HG02852 (cell line): ENCODE results near the gene GZF1.

Experiments
- ATAC-seq: cut with Tn5 transposase; IDR thresholded peaks from one replicate; pipeline ENCODE4 v1.9.1; 2021; ENCODE audit warnings: mild to moderate bottlenecking, moderate library complexity; ENCODE audit not compliant: unreplicated experiment

The GZF1 gene

DNA sequence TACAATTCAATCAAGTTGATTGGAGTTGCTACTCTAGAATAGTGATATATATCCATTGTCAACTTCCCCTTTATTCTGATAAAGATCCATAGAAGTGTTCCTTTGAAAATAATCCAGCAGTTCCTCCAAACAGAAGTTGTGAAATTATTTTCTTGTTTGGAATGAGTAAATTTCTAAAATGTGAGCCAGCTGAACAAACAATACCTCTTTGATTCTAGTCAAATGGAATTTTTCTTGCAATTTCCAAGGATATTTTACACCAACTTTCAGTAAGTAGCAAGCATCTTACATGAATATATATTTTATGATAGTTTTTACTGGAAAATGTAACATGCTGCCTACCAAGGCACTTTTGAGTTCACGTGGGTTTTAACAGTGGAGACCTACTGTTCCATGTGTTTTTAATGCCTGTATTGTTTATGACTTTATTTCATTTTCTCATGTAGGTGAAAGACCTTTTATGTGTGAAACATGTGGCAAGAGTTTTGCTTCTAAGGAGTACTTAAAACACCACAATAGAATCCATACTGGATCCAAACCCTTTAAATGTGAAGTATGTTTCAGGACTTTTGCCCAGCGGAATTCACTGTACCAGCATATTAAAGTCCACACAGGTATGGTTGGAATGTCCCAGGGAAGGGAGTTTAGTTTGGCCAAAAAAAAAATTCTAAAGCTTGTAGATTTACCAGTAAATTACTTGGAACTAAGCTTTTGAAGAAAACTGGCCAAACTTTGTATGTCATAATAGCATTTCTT lies 6.5 kb downstream of the GZF1 start:
- ATAC-seq, result no peak

DNA sequence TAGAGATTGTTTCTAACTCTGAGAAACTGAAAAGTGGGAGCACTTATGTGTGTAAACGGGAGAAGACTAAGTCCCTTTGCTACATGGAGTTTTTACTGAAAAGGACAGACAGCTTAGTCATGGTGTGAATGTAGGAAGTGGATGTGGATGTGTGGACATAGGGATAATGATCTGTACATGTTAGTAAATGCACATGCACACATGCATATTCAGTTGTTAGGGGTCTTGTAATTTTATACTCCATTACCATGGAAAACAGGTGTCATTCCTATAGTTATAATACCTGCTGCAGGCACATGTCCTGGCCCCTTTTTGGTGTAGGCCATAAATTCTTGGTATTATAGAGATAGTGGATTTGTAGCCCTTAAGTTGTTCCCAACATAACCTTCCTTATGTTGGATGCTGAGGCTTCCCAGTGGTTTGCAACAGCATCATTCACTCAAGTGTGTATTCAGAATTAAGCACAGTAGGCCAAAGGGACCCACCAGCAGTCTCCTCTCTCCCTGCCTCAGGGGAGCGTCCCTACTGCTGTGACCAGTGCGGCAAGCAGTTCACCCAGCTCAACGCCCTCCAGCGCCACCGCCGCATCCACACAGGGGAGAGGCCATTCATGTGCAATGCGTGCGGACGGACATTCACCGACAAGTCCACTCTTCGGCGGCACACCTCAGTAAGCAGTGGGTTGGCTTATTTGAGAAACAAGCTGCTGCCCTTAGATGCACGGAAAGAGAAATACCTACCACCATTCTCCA lies 7.3 kb downstream of the GZF1 start:
- ATAC-seq, result no peak

GRCh38 chr20:23370274-23370673 lies 8.3 kb downstream of the GZF1 start:
- no peak for ATAC-seq

GRCh38 chr20:23370873-23371272 lies 8.9 kb downstream of the GZF1 start:
- no peak for ATAC-seq

DNA sequence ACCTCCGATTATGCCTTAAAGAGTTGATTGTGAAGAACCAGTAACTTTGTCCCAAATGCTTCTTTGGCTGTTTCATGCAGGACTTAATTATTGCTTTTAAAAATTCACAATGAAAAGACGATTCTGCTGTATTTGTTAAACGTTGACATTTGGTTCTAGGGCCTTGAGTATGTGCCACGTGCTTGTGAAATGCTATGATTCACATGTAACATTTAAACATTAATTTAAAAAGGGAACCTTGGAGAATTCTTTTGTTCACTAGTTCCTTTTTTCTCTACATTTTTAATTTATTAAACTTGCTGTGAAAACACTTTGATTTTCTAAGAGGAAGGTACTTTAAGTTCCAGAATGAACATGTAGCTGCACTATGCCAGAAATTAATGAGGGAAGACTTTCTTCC lies 9.5 kb downstream of the GZF1 start:
- ATAC-seq, result no peak

GRCh38 chr20:23374441-23374840 lies 12.5 kb downstream of the GZF1 start:
- no peak for ATAC-seq

- ATAC-seq, result no peak
These were observed 13.8 kb downstream of the GZF1 start for GRCh38 chr20:23375827-23376226.

DNA sequence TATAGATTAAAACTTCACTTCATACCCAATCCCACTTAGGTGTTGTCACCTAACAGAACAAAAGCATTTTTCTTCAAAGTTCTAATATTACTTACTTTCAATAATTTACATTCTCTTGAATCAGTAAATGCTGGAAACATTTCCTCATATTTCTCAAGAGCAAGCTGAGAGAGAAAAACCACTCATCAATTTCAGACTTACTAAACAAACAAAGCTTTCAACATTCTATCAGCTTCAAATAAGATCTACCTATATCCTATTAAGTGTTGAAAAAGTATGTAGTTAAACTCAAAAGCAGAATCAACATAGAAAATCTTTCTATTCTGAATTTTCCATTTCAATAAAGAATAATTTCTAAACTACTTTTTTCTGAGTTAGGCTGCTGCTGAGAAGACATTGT lies 17.8 kb downstream of the GZF1 start:
- ATAC-seq, result no peak

DNA sequence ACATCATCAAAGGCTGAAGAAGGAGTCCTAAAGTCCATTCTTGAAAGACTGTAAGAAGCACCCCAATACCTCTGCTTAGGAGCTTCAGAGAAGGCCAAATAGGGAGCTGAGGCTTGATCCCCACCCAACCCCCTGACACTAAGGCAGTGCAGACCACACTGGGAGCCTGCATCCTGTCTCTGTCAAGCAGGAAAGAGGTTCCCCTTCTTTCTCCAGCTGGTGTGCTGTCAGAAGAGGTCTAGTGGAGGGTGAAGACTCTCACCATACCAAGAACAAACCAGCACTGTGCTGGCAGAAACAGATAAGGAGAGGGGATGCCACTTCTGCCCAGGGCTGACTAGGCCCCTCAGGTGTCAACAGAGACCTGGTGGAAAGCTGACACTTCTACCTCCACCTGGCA lies 19.9 kb downstream of the GZF1 start:
- no peak for ATAC-seq

- ATAC-seq, result no peak
These were observed 24.5 kb downstream of the GZF1 start for GRCh38 chr20:23386304-23387117.

GRCh38 chr20:23387118-23387443 lies 25.1 kb downstream of the GZF1 start:
- ATAC-seq, result no peak

DNA sequence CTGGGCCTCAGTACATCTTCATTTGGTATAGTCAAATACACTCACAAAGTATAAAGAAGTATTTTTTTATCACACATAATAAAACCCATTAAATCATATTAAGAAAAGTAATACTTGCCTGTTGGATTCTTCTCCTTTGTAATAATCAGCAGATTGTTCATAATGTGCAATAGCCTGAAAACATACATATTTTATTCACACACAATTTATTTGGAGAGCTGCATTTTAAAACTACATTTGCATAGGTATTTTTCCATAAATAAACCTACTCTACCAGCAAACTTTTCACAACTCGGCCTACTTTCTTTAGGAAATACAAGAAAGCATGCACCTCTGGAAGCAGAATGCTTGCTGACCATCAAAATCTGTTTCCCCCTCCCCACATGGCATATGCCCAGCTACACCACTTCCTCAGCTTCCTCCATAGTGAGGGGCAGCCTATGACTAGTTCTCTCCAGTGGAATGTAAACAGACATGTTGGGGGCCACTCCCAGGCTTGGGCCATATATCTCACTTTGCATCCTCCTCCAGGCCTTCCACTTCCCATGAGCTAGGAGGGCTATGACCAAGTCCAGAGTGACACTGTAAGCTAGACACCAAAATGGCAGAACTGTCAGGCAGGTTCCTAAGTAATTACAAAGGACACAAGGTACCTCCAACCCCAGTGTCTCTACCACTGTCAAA lies 28.3 kb downstream of the GZF1 start:
- no peak for ATAC-seq

DNA sequence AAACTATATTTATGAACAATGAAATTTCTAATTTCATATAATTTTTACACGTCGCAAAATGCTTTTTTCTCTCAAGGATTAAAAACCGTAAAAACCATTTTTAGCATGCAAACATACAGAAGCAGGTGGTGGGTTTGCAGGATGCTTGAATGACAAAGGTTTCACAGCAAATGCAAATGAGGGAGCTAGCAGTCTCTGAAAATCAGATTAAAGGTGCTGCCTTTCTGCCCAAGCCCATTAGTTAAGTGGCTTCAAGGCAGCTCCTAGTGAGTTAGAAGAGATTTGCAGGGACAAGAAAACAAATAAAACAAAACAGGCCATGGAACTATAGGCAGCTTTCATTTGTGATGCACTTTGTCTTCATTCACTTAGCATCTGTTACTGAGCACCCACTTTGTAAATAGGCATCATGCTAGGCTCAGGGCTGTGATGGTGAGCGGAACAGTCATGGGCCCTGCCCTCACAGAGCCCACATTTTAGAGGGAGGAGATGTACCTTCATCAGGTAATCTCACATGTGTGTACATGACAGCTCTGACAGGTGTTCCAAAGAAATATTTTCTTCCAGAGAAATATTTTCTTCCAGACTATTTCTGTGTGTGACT lies 29.8 kb downstream of the GZF1 start:
- no peak for ATAC-seq

DNA sequence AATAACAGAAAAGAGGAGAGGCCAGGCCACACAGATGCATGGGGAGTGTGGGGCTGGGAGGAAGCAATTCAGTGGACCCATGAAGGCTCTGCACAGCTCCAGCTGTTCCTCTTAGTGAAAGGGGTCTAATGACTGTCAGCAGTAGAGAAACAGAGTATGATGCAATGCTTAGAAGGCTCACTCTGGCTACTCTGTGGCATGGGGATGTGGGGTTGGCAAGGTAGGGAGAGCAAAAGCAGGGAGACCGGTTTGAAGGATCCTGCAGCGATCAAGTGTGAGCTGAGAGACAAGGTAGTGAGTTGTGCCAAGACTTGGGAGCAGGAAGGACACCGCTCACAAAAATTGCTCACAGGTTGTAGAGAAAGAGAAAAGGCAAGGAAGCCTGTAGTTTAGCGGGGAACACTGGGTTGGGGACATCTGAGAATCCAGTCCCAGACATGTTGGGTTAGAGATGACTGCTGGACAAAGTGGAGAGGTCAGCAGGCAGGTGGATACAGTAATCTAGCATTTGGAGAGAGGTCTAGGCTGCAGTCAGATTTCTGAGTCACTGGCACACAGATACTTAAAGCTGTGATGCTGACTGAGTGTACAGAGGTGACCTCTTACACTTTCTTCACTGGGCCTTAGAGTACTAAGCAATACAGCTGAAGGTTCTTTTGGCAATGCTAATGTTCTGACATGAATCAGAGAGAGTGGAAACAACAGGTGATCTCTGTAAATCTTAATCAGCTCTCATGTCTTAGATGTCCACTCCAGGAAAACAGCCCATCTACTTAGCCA lies 32.2 kb downstream of the GZF1 start:
- ATAC-seq, result no peak

GRCh38 chr20:23396950-23397627 lies 35.1 kb downstream of the GZF1 start:
- no peak for ATAC-seq

GRCh38 chr20:23397961-23398360 lies 36.0 kb downstream of the GZF1 start:
- ATAC-seq, result no peak

GRCh38 chr20:23399568-23400241 lies 37.7 kb downstream of the GZF1 start:
- ATAC-seq, result peak; percentile 71

GRCh38 chr20:23401051-23401450 lies 39.1 kb downstream of the GZF1 start:
- ATAC-seq, result no peak

DNA sequence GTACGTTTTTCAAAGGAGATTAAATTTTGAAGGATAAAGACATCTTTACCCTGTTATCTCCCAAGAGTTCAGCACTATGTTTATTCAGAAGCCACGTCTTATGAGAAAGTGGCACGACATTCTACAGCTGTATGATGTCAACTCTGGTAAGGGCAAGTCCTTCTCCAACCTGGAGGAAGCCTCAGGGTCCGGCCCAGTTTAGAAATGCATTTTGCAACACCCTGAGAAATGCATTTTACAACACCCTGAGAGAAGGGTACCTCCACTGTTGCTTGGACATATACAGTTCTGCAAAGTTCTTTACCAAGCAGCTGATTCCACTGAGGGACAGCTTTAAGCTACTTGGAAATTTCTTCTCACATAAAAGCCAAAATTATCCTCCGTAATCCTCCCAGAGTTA lies 41.8 kb downstream of the GZF1 start:
- no peak for ATAC-seq
